GM04504 (cell line): Measurements from ENCODE around the gene FCAMR.
A peak's percentile ranks its signal among the peaks of the same experiment; 100 is the strongest.

Experiments
- DNase-seq: peaks from one replicate; pipeline ENCODE4 v3.0.0-alpha.2; 2012; ENCODE audit warnings: low read depth

The FCAMR gene

GRCh38 chr1:206998816-206999215 lies 28.6 kb upstream of the FCAMR start:
- no peak for DNase-seq

GRCh38 chr1:206992790-206993189 lies 22.5 kb upstream of the FCAMR start:
- no peak for DNase-seq

- DNase-seq, result no peak
These were observed 17.6 kb upstream of the FCAMR start for GRCh38 chr1:206987873-206988272.

GRCh38 chr1:206986885-206987284 lies 16.6 kb upstream of the FCAMR start:
- no peak for DNase-seq

GRCh38 chr1:206986402-206986801 lies 16.1 kb upstream of the FCAMR start:
- DNase-seq, result no peak

- DNase-seq, result no peak
These were observed 15.0 kb upstream of the FCAMR start for GRCh38 chr1:206985162-206985749.

GRCh38 chr1:206982216-206982615 lies 12.0 kb upstream of the FCAMR start:
- DNase-seq, result peak; percentile 23

GRCh38 chr1:206979379-206980043 lies 9.3 kb upstream of the FCAMR start:
- no peak for DNase-seq

GRCh38 chr1:206978259-206978658 lies 8.0 kb upstream of the FCAMR start:
- no peak for DNase-seq

- no peak for DNase-seq
These were observed 5.0 kb upstream of the FCAMR start for GRCh38 chr1:206975306-206975705.

GRCh38 chr1:206974140-206974539 lies 3.9 kb upstream of the FCAMR start:
- DNase-seq, result no peak

GRCh38 chr1:206972728-206973127 lies 2.5 kb upstream of the FCAMR start:
- no peak for DNase-seq

GRCh38 chr1:206971029-206971655 lies 882 bp upstream of the FCAMR start:
- no peak for DNase-seq

GRCh38 chr1:206969090-206969489 lies 1.2 kb downstream of the FCAMR start:
- DNase-seq, result no peak

- no peak for DNase-seq
These were observed 3.0 kb downstream of the FCAMR start for GRCh38 chr1:206967096-206967849.

- no peak for DNase-seq
These were observed 4.5 kb downstream of the FCAMR start for GRCh38 chr1:206965781-206966180.

GRCh38 chr1:206963740-206964139 lies 6.5 kb downstream of the FCAMR start:
- no peak for DNase-seq

- no peak for DNase-seq
These were observed 7.0 kb downstream of the FCAMR start for GRCh38 chr1:206963119-206963712.

- DNase-seq, result no peak
These were observed 8.0 kb downstream of the FCAMR start for GRCh38 chr1:206962272-206962671.

- DNase-seq, result no peak
These were observed 8.6 kb downstream of the FCAMR start for GRCh38 chr1:206961668-206962067.

- DNase-seq, result no peak
These were observed 9.4 kb downstream of the FCAMR start for GRCh38 chr1:206960676-206961386.

- DNase-seq, result no peak
These were observed 12.1 kb downstream of the FCAMR start for GRCh38 chr1:206958144-206958543.
